Cerebellar cortex (tissue), 1 donor: ENCODE results near the gene RAD50.
A peak's percentile ranks its signal among the peaks of the same experiment; 100 is the strongest.
"Not testable (repeated sequence)": the region's sequence is repeated elsewhere in the genome, so short reads cannot be mapped to it uniquely, and the experiment has no call there.

Experiments used
- DNase-seq: peaks from one replicate; pipeline ENCODE4 v3.0.0-alpha.2; 2015; ENCODE audit warnings: low spot score

RAD50 gene

GRCh38 chr5:132557478-132558172 lies 848 bp downstream of the RAD50 start:
- peak; percentile 47 for DNase-seq

GRCh38 chr5:132559383-132560060 lies 2.7 kb downstream of the RAD50 start:
- DNase-seq, result no peak

- no peak for DNase-seq
Measured at GRCh38 chr5:132561601-132562000, 4.8 kb downstream of the RAD50 start.

- not testable (repeated sequence) for DNase-seq
Measured at GRCh38 chr5:132564555-132564954, 7.8 kb downstream of the RAD50 start.

- DNase-seq, result no peak
Measured at GRCh38 chr5:132566657-132567056, 9.9 kb downstream of the RAD50 start.

GRCh38 chr5:132576123-132576522 lies 19.3 kb downstream of the RAD50 start:
- DNase-seq, result no peak

GRCh38 chr5:132584560-132584959 lies 27.8 kb downstream of the RAD50 start:
- DNase-seq, result not testable (repeated sequence)

GRCh38 chr5:132586063-132586462 lies 29.3 kb downstream of the RAD50 start:
- no peak for DNase-seq

- no peak for DNase-seq
Measured at GRCh38 chr5:132589467-132589866, 32.7 kb downstream of the RAD50 start.

- DNase-seq, result peak; percentile 20
Measured at GRCh38 chr5:132591145-132591544, 34.4 kb downstream of the RAD50 start.

GRCh38 chr5:132592521-132592920 lies 35.7 kb downstream of the RAD50 start:
- DNase-seq, result no peak

- DNase-seq, result no peak
Measured at GRCh38 chr5:132594170-132594569, 37.4 kb downstream of the RAD50 start.

- DNase-seq, result no peak
Measured at GRCh38 chr5:132595624-132596023, 38.8 kb downstream of the RAD50 start.

GRCh38 chr5:132601071-132601728 lies 44.4 kb downstream of the RAD50 start:
- no peak for DNase-seq

GRCh38 chr5:132607095-132607494 lies 50.3 kb downstream of the RAD50 start:
- DNase-seq, result no peak

GRCh38 chr5:132608107-132608506 lies 51.3 kb downstream of the RAD50 start:
- DNase-seq, result no peak

GRCh38 chr5:132611965-132612364 lies 55.2 kb downstream of the RAD50 start:
- no peak for DNase-seq

GRCh38 chr5:132612846-132613245 lies 56.1 kb downstream of the RAD50 start:
- no peak for DNase-seq

- no peak for DNase-seq
Measured at GRCh38 chr5:132621699-132622098, 64.9 kb downstream of the RAD50 start.

GRCh38 chr5:132622608-132623007 lies 65.8 kb downstream of the RAD50 start:
- no peak for DNase-seq

GRCh38 chr5:132627470-132627869 lies 70.7 kb downstream of the RAD50 start:
- no peak for DNase-seq

- no peak for DNase-seq
Measured at GRCh38 chr5:132628814-132629213, 72.0 kb downstream of the RAD50 start.
